Measurements from ENCODE around the gene ITPRID2.
"Not testable (repeated sequence)": the region's sequence is repeated elsewhere in the genome, so short reads cannot be mapped to it uniquely, and the experiment has no call there.

ITPRID2 gene

GRCh38 chr2:181915102-181915501, 23.6 kb downstream of the ITPRID2 start:
- DNase-seq (ENCODE audit: low read depth in 2 of 2, low spot score in 1 of 2): no peak

GRCh38 chr2:181916726-181917718, 25.5 kb downstream of the ITPRID2 start:
- no peak for DNase-seq (ENCODE audit: low read depth in 2 of 2, low spot score in 1 of 2)

- no peak for DNase-seq (ENCODE audit: low read depth in 2 of 2, low spot score in 1 of 2)
Observed at GRCh38 chr2:181918188-181918587, 26.7 kb downstream of the ITPRID2 start.

- DNase-seq (ENCODE audit: low read depth in 2 of 2, low spot score in 1 of 2): no peak
Observed at GRCh38 chr2:181923121-181923520, 31.6 kb downstream of the ITPRID2 start.

GRCh38 chr2:181924336-181924735, 32.8 kb downstream of the ITPRID2 start:
- no peak for DNase-seq (ENCODE audit: low read depth in 2 of 2, low spot score in 1 of 2)

- DNase-seq (ENCODE audit: low read depth in 2 of 2, low spot score in 1 of 2): no peak
Observed at GRCh38 chr2:181934694-181935093, 43.2 kb downstream of the ITPRID2 start.

GRCh38 chr2:181937473-181937872, 45.9 kb downstream of the ITPRID2 start:
- DNase-seq (ENCODE audit: low read depth in 2 of 2, low spot score in 1 of 2): no peak

- no peak for DNase-seq (ENCODE audit: low read depth in 2 of 2, low spot score in 1 of 2)
Observed at GRCh38 chr2:181943411-181944124, 52.0 kb downstream of the ITPRID2 start.

- no peak for DNase-seq (ENCODE audit: low read depth in 2 of 2, low spot score in 1 of 2)
Observed at GRCh38 chr2:181944164-181944913, 52.8 kb downstream of the ITPRID2 start.

GRCh38 chr2:181944914-181945291, 53.4 kb downstream of the ITPRID2 start:
- no peak for DNase-seq (ENCODE audit: low read depth in 2 of 2, low spot score in 1 of 2)

GRCh38 chr2:181946444-181947127, 55.1 kb downstream of the ITPRID2 start:
- DNase-seq (ENCODE audit: low read depth in 2 of 2, low spot score in 1 of 2): no peak

GRCh38 chr2:181947273-181947672, 55.7 kb downstream of the ITPRID2 start:
- no peak for DNase-seq (ENCODE audit: low read depth in 2 of 2, low spot score in 1 of 2)

GRCh38 chr2:181948227-181948626, 56.7 kb downstream of the ITPRID2 start:
- no peak for DNase-seq (ENCODE audit: low read depth in 2 of 2, low spot score in 1 of 2)

GRCh38 chr2:181949047-181949446, 57.5 kb downstream of the ITPRID2 start:
- no peak for DNase-seq (ENCODE audit: low read depth in 2 of 2, low spot score in 1 of 2)

GRCh38 chr2:181952404-181953226, 61.1 kb downstream of the ITPRID2 start:
- no peak for DNase-seq (ENCODE audit: low read depth in 2 of 2, low spot score in 1 of 2)

GRCh38 chr2:181953881-181954537, 62.5 kb downstream of the ITPRID2 start:
- DNase-seq (ENCODE audit: low read depth in 2 of 2, low spot score in 1 of 2): peak; percentile 19 to 42

- no peak for DNase-seq (ENCODE audit: low read depth in 2 of 2, low spot score in 1 of 2)
Observed at GRCh38 chr2:181954538-181954883, 63.0 kb downstream of the ITPRID2 start.

- DNase-seq (ENCODE audit: low read depth in 2 of 2, low spot score in 1 of 2): no peak
Observed at GRCh38 chr2:181955010-181955409, 63.5 kb downstream of the ITPRID2 start.

GRCh38 chr2:181955866-181956265, 64.3 kb downstream of the ITPRID2 start:
- DNase-seq (ENCODE audit: low read depth in 2 of 2, low spot score in 1 of 2): not testable (repeated sequence)

GRCh38 chr2:181957668-181958067, 66.1 kb downstream of the ITPRID2 start:
- DNase-seq (ENCODE audit: low read depth in 2 of 2, low spot score in 1 of 2): no peak
